Astrocyte of the cerebellum (primary cell): Measurements from ENCODE around the gene ROCK2.

ENCODE experiments used
- DNase-seq: peaks from one replicate; pipeline ENCODE4 v3.0.0-alpha.2; 2011; ENCODE audit warnings: low read depth
- H3K4me3 ChIP-seq: 2 replicates; pipeline ENCODE4 v1.5.1; 2011; ENCODE audit warnings: mild to moderate bottlenecking, low read depth, low read length, moderate library complexity
- CTCF ChIP-seq: IDR thresholded peaks from 2 replicates; pipeline ENCODE4 v1.5.1; 2012; ENCODE audit warnings: low read length, low read depth, moderate library complexity, mild to moderate bottlenecking; ENCODE audit errors: missing control alignments
- in situ Hi-C: cut with HindIII; loops from 2 replicates; pipeline ENCODE4 v1.10.0; 2017; ENCODE audit warnings: low sequenced_read_pairs

The ROCK2 gene

GRCh38 chr2:11343368-11343649 is 1.1 kb downstream of the ROCK2 start:
- in situ Hi-C loops, result no loop called here
- DNase-seq, result no peak
- peak overlapping the region; percentile 91 for H3K4me3 ChIP-seq
- no peak for TF ChIP-seq CTCF

GRCh38 chr2:11342551-11343367 is 1.7 kb downstream of the ROCK2 start:
- peak overlapping the region; percentile 91 for H3K4me3 ChIP-seq
- DNase-seq, result peak; percentile 49
- in situ Hi-C loops, result no loop called here
- no peak for TF ChIP-seq CTCF

GRCh38 chr2:11340717-11341116 is 3.7 kb downstream of the ROCK2 start:
- DNase-seq, result no peak
- no peak for TF ChIP-seq CTCF
- in situ Hi-C loops, result no loop called here
- H3K4me3 ChIP-seq, result no peak overlapping the region

GRCh38 chr2:11339508-11340083 is 4.8 kb downstream of the ROCK2 start:
- in situ Hi-C loops, result no loop called here
- no peak for DNase-seq
- TF ChIP-seq CTCF, result no peak
- no peak overlapping the region for H3K4me3 ChIP-seq

GRCh38 chr2:11338580-11338979 is 5.9 kb downstream of the ROCK2 start:
- in situ Hi-C loops, result no loop called here
- no peak overlapping the region for H3K4me3 ChIP-seq
- DNase-seq, result no peak
- no peak for TF ChIP-seq CTCF

- in situ Hi-C loops, result no loop called here
- H3K4me3 ChIP-seq, result no peak overlapping the region
Measured at GRCh38 chr2:11337909-11338308, 6.5 kb downstream of the ROCK2 start.

More at GRCh38 chr2:11337909-11338308, 6.5 kb downstream of the ROCK2 start:
- DNase-seq, result no peak
- no peak for TF ChIP-seq CTCF
